Central memory CD8-positive, alpha-beta T cell (primary cell): ENCODE data around the gene PRSS27.

Experiments
- ATAC-seq: fragments of 150-1000 bp; cut with Tn5 transposase; replicated peaks from 2 replicates; pipeline ENCODE4 v1.10.0; 2022; ENCODE audit warnings: mild to moderate bottlenecking, moderate FRiP score, moderate number of reproducible peaks; ENCODE audit not compliant: poor library complexity, severe bottlenecking; ENCODE audit errors: extremely low read depth
- DNase-seq, 2 donors: peaks; one replicate each; pipeline ENCODE4 v3.0.0; 2021; ENCODE audit warnings: low spot score in 2 of 2
- H3K27ac Mint-ChIP-seq: one replicate; pipeline ENCODE4 v1.8.0; 2022; ENCODE audit warnings: low read depth, mild to moderate bottlenecking, moderate library complexity, mixed read lengths
- H3K27me3 Mint-ChIP-seq: one replicate; pipeline ENCODE4 v1.8.0; 2022; ENCODE audit warnings: mixed read lengths
- H3K36me3 Mint-ChIP-seq: one replicate; pipeline ENCODE4 v1.8.0; 2022; ENCODE audit warnings: mild to moderate bottlenecking, moderate library complexity, mixed read lengths; ENCODE audit not compliant: insufficient read depth
- H3K4me1 Mint-ChIP-seq: one replicate; pipeline ENCODE4 v1.8.0; 2022; ENCODE audit warnings: mixed read lengths
- H3K4me3 Mint-ChIP-seq: one replicate; pipeline ENCODE4 v1.8.0; 2022; ENCODE audit warnings: mild to moderate bottlenecking, moderate library complexity, mixed read lengths
- H3K9me3 Mint-ChIP-seq: one replicate; pipeline ENCODE4 v1.8.0; 2022; ENCODE audit warnings: mixed read lengths

The PRSS27 gene

DNA sequence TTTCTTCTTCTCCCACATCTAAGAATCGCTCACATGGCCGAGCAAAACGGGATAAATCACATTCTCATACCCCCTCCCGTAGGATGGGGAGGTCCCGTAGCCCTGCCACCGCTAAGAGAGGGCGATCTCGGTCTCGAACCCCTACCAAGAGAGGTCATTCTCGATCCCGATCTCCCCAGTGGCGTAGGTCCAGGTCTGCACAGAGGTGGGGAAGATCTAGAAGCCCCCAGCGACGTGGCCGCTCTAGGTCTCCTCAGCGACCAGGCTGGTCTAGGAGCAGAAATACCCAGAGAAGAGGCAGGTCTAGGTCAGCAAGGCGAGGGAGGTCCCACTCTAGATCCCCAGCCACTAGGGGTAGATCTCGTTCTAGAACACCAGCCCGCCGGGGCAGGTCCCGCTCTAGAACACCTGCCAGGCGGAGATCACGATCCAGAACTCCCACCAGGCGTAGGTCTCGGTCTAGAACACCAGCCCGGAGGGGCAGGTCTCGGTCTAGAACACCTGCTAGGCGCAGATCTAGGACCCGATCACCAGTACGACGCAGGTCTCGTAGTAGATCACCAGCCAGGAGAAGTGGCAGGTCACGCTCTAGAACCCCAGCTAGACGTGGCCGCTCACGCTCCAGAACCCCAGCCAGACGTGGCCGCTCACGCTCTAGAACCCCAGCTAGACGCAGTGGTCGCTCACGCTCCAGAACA, 42.0 kb upstream of the PRSS27 start:
- H3K4me3 Mint-ChIP-seq: peak overlapping the region; percentile 5
- ATAC-seq (no peak), DNase-seq (no peak)
- peaks cover 97% of the 10 kb centered on the region for H3K36me3 Mint-ChIP-seq
- H3K9me3 Mint-ChIP-seq: no peaks in the 10 kb centered on the region
- H3K27me3 Mint-ChIP-seq: no peaks in the 10 kb centered on the region
- H3K4me1 Mint-ChIP-seq: peaks cover 61% of the 10 kb centered on the region
- peak overlapping the region; percentile 42 for H3K27ac Mint-ChIP-seq

- H3K27ac Mint-ChIP-seq: peak overlapping the region; percentile 42
- H3K36me3 Mint-ChIP-seq: peaks cover 97% of the 10 kb centered on the region
- peaks cover 63% of the 10 kb centered on the region for H3K4me1 Mint-ChIP-seq
- H3K4me3 Mint-ChIP-seq: no peak overlapping the region
- no peaks in the 10 kb centered on the region for H3K27me3 Mint-ChIP-seq
- no peak for ATAC-seq
- no peaks in the 10 kb centered on the region for H3K9me3 Mint-ChIP-seq
- no peak for DNase-seq
Measured at GRCh38 chr16:2761472-2761871, 41.4 kb upstream of the PRSS27 start.

GRCh38 chr16:2757344-2757743, 37.3 kb upstream of the PRSS27 start:
- DNase-seq (no peak), ATAC-seq (no peak)
- Mint-ChIP-seq H3K36me3 (peaks cover 82% of the 10 kb centered on the region), H3K4me3 (no peak overlapping the region), H3K27me3 (no peaks in the 10 kb centered on the region), H3K9me3 (no peaks in the 10 kb centered on the region), H3K4me1 (peaks cover 75% of the 10 kb centered on the region), H3K27ac (no peak overlapping the region)

DNA sequence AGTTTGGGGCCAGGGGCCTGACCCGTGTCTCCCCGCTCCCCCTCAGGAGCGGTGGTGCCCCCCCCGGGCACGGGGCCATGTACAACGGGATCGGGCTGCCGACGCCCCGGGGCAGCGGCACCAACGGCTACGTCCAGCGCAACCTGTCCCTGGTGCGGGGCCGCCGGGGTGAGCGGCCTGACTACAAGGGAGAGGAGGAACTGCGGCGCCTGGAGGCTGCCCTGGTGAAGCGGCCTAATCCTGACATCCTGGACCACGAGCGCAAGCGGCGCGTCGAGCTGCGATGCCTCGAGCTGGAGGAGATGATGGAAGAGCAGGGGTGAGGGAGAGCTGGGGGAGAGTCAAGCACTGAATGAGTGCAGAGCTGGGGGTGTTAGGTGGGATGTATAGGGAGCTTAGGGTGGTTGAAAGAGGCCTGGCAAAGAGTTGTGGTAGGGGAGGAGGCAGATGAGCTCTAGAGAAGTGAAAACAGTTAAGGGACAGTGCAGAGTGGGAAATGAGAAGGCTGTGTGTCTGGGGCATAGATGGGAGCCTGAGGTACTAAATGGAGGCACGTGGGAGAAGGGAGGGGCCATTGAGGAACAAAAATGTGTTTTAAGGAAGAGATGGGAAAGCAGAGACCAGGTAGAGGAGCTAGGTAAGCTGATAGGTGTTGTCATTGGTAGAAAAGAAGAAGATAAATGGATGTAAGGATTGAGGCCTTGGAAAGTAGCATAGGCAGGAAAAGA, 36.4 kb upstream of the PRSS27 start:
- Mint-ChIP-seq H3K4me1 (peaks cover 75% of the 10 kb centered on the region), H3K36me3 (peaks cover 81% of the 10 kb centered on the region), H3K27me3 (no peaks in the 10 kb centered on the region), H3K4me3 (peak overlapping the region; percentile 9), H3K9me3 (peaks cover under 1% of the 10 kb centered on the region), H3K27ac (peak overlapping the region; percentile 92)
- ATAC-seq: no peak
- DNase-seq: no peak

GRCh38 chr16:2755158-2755557, 35.1 kb upstream of the PRSS27 start:
- H3K4me1 Mint-ChIP-seq: peaks cover 67% of the 10 kb centered on the region
- ATAC-seq (no peak), DNase-seq (no peak)
- peak overlapping the region; percentile 92 for H3K27ac Mint-ChIP-seq
- peaks cover 73% of the 10 kb centered on the region for H3K36me3 Mint-ChIP-seq
- H3K9me3 Mint-ChIP-seq: peaks cover 5% of the 10 kb centered on the region
- no peaks in the 10 kb centered on the region for H3K27me3 Mint-ChIP-seq
- H3K4me3 Mint-ChIP-seq: peak overlapping the region; percentile 93

- Mint-ChIP-seq H3K36me3 (peaks cover 59% of the 10 kb centered on the region), H3K4me1 (peaks cover 59% of the 10 kb centered on the region), H3K27ac (peak overlapping the region; percentile 92), H3K4me3 (peak overlapping the region; percentile 93), H3K9me3 (peaks cover 5% of the 10 kb centered on the region), H3K27me3 (no peaks in the 10 kb centered on the region)
- DNase-seq (no peak), ATAC-seq (no peak)
Measured at GRCh38 chr16:2753733-2754020, 33.7 kb upstream of the PRSS27 start.

DNA sequence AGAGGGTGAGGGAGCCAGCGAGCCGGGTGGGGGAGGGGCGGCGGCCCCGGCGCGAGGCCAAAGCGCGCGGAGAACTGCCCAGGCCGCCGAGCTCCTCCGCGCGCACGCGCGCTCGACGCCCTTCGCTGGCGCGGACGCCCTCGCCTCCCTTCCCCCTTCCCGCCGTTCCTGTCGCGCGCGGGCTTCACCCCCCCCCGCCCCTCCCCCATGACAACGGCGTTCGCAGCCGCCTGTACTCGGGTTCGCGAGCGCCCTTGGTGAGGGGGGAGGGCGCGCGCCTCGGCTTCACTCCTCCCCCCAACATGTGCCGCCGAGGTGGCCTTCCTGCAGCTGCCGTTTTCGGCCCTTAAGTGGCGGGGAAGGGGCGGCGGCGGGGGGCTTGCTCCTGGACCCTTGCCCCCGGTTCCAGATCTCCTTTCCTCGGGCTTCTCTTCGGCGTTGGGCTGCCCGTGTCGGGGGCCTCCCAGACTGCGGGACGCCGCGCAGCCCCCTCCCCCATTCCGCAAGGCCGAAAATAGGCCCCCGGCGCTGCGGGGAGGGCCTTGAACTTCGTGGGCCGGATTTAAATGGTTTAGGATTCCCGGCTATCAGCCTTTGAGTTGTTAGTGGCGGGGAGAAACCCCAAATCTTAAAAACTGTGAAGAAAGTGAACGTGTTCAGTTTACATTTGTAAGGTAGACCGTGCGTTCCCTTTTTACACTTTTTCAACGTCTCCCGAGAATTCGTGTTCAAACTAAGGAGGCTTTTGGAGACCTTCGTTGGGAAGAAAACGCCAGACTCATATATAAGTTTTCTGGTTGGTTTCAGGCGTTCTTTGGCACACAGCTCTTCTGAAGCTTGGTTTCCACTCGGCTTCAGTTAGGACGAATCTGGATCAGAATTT, 33.1 kb upstream of the PRSS27 start:
- H3K27ac Mint-ChIP-seq: peak overlapping the region; percentile 99
- H3K27me3 Mint-ChIP-seq: no peaks in the 10 kb centered on the region
- peaks cover 5% of the 10 kb centered on the region for H3K9me3 Mint-ChIP-seq
- ATAC-seq (peak; percentile 47), DNase-seq (no peak)
- peak overlapping the region; percentile 93 for H3K4me3 Mint-ChIP-seq
- peaks cover 55% of the 10 kb centered on the region for H3K4me1 Mint-ChIP-seq
- H3K36me3 Mint-ChIP-seq: peaks cover 53% of the 10 kb centered on the region

- Mint-ChIP-seq H3K9me3 (peaks cover 5% of the 10 kb centered on the region), H3K4me3 (peak within 1 kb of the TSS; percentile 93), H3K4me1 (peaks cover 48% of the 10 kb centered on the region), H3K36me3 (peaks cover 46% of the 10 kb centered on the region), H3K27me3 (no peaks in the 10 kb centered on the region), H3K27ac (peak within 1 kb of the TSS; percentile 99)
- DNase-seq (peak; percentile 91 to 95), ATAC-seq (peak; percentile 91)
Measured at GRCh38 chr16:2752035-2752849, 32.2 kb upstream of the PRSS27 start, which contains the start of gene SRRM2. Gene SRRM2, plus strand, starts transcription at chr16:2752638. Its CDS starts 3,727 bp downstream, at chr16:2756365.

DNA sequence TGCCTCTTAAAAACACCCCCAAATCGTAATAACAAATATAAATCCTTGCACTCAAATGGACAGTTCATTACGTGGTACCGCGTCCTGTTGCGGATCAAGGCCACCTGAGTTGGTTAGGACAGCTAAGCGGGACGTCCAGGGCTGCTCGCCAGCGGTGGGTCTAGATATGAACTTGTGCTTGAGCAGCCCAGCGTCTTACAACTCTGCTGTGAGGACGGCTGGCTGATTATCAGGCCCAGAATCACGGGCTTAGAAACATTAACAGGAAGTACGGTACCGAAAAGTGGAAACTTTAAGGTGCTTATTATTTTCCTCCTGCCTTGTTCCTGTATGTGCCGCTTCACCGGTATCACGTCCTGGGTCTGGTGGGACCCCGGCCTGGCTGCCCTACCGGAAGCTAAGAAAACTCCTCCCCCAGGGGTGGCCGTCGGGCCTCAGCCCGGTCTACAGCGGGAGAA, 31.6 kb upstream of the PRSS27 start:
- ATAC-seq: no peak

GRCh38 chr16:2749936-2750335, 29.9 kb upstream of the PRSS27 start:
- Mint-ChIP-seq H3K36me3 (peaks cover 34% of the 10 kb centered on the region), H3K4me3 (no peak overlapping the region), H3K9me3 (peaks cover 5% of the 10 kb centered on the region), H3K27ac (peak overlapping the region; percentile 99), H3K27me3 (no peaks in the 10 kb centered on the region), H3K4me1 (peaks cover 25% of the 10 kb centered on the region)
- ATAC-seq (no peak), DNase-seq (no peak)

More for the DNA sequence above, 31.6 kb upstream of the PRSS27 start:
- no peaks in the 10 kb centered on the region for H3K27me3 Mint-ChIP-seq
- H3K27ac Mint-ChIP-seq: peak overlapping the region; percentile 99
- H3K9me3 Mint-ChIP-seq: peaks cover 5% of the 10 kb centered on the region
- H3K4me3 Mint-ChIP-seq: peak overlapping the region; percentile 93
- peaks cover 40% of the 10 kb centered on the region for H3K36me3 Mint-ChIP-seq
- H3K4me1 Mint-ChIP-seq: peaks cover 42% of the 10 kb centered on the region
- DNase-seq: no peak

DNA sequence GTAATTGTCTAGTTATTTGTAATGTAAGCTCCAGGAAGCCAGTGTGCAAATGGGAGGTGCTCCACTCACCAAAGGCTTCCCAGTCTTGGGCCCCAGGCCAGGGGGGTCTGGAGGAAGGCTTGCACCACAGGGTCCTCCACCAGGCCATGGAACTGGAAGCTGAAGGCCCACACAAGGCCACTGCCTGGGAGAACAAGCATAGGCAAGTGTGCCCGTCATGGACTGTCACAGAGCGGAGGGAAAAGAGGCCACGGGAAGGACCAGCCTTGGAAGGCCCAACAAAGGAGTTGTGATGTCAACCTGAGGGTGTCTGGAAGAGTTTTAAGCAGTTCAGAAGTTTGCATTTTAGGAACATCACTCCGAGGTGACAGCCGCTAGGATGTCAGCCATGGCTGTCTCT, 29.5 kb upstream of the PRSS27 start:
- Mint-ChIP-seq H3K27ac (no peak overlapping the region), H3K36me3 (peaks cover 31% of the 10 kb centered on the region), H3K9me3 (peaks cover 5% of the 10 kb centered on the region), H3K27me3 (no peaks in the 10 kb centered on the region), H3K4me3 (no peak overlapping the region), H3K4me1 (peaks cover 20% of the 10 kb centered on the region)
- DNase-seq (no peak), ATAC-seq (no peak)
